GM18951 (cell line): Measurements from ENCODE around the gene GABRG3.

ENCODE experiments used
- POLR2A ChIP-seq: IDR thresholded peaks from 4 replicates; pipeline ENCODE4 v1.6.1; 2011; ENCODE audit warnings: mild to moderate bottlenecking; ENCODE audit not compliant: insufficient read length, insufficient read depth; ENCODE audit errors: extremely low read depth
- in situ Hi-C: fragments of 300-500 bp; cut with MboI; formaldehyde crosslinking; loops from one replicate; pipeline ENCODE4 v1.12.0; 2022; ENCODE audit warnings: low sequenced_read_pairs, mixed read lengths, inconsistent platforms; ENCODE audit not compliant: unreplicated experiment

Gene GABRG3

GRCh38 chr15:27119695-27120266 is 148.8 kb downstream of the GABRG3 start:
- in situ Hi-C loops, result no loop called here

GRCh38 chr15:27121672-27122071 is 150.7 kb downstream of the GABRG3 start:
- in situ Hi-C loops, result no loop called here
- TF ChIP-seq POLR2A, result no peak

More at GRCh38 chr15:27119695-27120266, 148.8 kb downstream of the GABRG3 start:
- no peak for TF ChIP-seq POLR2A

- in situ Hi-C loops, result no loop called here
- no peak for TF ChIP-seq POLR2A
Measured at GRCh38 chr15:27123291-27123690, 152.3 kb downstream of the GABRG3 start.

- no peak for TF ChIP-seq POLR2A
- in situ Hi-C loops, result no loop called here
Measured at GRCh38 chr15:27123808-27124207, 152.8 kb downstream of the GABRG3 start.

GRCh38 chr15:27124287-27124871 is 153.4 kb downstream of the GABRG3 start:
- in situ Hi-C loops, result no loop called here
- no peak for TF ChIP-seq POLR2A

GRCh38 chr15:27125185-27125584 is 154.2 kb downstream of the GABRG3 start:
- in situ Hi-C loops, result no loop called here
- TF ChIP-seq POLR2A, result no peak

- TF ChIP-seq POLR2A, result no peak
- in situ Hi-C loops, result no loop called here
Measured at GRCh38 chr15:27126449-27126848, 155.5 kb downstream of the GABRG3 start.

GRCh38 chr15:27127815-27128570 is 157.0 kb downstream of the GABRG3 start:
- no peak for TF ChIP-seq POLR2A
- in situ Hi-C loops, result no loop called here

- in situ Hi-C loops, result no loop called here
Measured at GRCh38 chr15:27133249-27133648, 162.3 kb downstream of the GABRG3 start.

DNA sequence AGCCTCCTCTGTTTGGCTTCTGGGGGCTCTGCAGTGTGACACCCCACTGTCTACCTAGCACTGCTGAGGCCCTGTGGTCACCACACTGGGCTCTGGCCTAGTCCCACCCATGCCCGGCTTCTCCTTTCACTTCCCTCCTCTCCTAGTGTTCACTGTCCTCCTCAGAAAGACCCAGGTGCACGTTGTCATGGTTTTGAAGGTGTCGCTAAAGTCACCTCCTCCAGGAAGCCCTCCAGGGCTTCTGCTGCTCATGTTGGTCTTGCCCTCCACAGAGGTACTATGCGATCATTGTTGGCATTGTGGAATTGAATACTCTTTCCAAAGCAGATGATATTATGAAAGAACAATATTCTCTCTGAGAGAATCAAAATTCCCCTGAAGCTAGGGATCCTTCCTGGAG is 163.5 kb downstream of the GABRG3 start:
- TF ChIP-seq POLR2A, result no peak
- in situ Hi-C loops, result no loop called here

More at GRCh38 chr15:27133249-27133648, 162.3 kb downstream of the GABRG3 start:
- TF ChIP-seq POLR2A, result no peak

DNA sequence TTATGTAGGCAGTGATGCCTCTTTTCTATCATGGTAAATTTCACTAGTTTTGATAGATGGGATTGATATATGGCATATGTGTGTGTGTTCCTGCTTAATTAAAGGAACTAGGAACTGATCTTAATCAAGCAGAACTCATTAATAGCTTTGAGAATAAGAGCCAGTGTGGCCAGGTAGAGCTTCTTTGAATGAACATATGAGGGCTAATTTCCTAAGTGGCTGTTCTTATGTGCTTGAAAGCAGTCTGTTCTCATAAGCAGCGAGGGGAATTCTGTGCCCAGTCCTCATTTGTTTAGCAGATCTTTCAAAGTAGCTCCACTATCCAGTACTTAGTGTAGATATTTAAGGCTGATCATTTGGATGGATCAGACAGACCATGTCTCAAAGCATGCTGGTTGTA is 164.2 kb downstream of the GABRG3 start:
- TF ChIP-seq POLR2A, result no peak
- in situ Hi-C loops, result no loop called here

DNA sequence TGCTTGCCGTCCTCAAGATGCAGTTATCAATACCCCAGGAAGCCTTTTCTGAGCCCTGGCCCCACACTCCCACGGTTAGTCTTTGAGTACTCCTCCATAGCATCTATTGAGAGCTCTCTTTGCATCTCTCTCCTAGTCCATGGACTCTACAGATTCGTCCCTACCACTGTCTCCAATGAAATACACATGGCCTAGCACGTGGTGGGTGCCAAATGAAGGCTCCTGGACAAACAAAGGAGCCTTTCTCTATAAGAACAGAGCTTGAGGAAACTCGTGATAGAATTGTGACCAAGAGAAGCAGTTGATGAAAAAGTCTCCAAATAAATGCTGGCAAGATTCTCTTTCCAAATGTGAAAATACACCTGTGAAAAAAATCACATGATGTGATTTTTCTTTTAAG is 166.1 kb downstream of the GABRG3 start:
- no peak for TF ChIP-seq POLR2A
- in situ Hi-C loops, result no loop called here

DNA sequence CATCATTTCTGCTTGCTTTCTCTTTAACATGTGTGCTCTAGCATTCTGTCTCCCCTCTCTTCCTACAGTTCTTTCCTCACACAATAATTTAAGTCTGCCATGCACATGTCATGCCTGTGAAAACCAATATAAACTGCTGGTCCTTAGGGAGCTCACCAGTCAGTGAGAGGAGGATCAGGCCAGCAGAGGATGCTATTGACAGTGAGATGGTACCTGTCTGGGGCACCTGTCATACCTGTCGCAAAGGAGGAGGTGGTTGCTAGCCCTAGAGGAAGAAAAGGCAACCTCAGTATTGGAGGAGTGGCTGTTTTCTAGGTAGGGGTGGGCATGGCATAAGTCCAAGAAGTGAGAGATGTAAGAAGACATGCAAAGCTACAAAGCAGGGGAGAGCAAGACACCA is 194.6 kb downstream of the GABRG3 start:
- TF ChIP-seq POLR2A, result no peak
- in situ Hi-C loops, result no loop called here

DNA sequence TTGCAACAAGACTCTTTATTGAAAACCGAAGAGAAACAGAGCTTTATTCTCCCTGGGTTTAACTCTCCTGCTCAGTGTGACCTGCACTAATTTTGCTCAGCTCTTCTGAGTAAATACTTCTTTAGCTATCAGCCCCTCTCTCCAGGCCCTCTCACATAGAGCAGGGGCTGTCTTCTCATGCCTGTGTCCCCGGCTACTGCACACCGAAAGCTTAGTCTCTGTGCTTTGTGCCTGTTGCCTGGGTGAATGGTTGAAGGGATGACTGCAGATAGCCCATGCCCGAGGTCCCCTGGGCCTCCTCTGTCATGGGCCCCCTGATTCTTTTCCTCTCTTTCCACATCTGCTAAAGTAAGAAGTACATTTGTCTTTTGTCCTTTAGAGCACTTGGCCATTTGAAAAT is 195.9 kb downstream of the GABRG3 start:
- no peak for TF ChIP-seq POLR2A
- in situ Hi-C loops, result no loop called here
